ENCODE results near the gene DOHH. TPM values are rescaled to one million over a fixed set of nuclear protein-coding genes. Genes with fewer than 3 reads are reported as not detected.

Gene DOHH
- total and polyA plus RNA-seq, 9 of the 15 experiments (the other 6 are each of a cell fraction or from before 2014, with no cell fraction given): 0.14 to 47.2 (median 5.1) TPM

- WGBS (ENCODE audit: insufficient coverage, low coverage, missing lambda C conversion rate): 38% methylated on average over 22 of the region's 28 CpGs
- H3K4me3 ChIP-seq: no peak within 1 kb of the TSS
- peak within 1 kb of the TSS in 1 of 2 experiments; percentile 74; a peak in 2 of 4 replicates for H3K9ac ChIP-seq (ENCODE audit: insufficient read depth in 1 of 2, low read depth in 2 of 2, low read length in 2 of 2)
- POLR2A ChIA-PET: interaction anchor here (0.6 to 3.1 kb wide), 5 partner anchors 11 to 236 kb away, joined by 3 to 15 read pairs (median 3); partner anchors contain the start of gene MFSD12
- DNase-seq (ENCODE audit: extremely low read depth in 1 of 4, low spot score in 3 of 4) (peak; percentile 56 to 66 (median 58)), ATAC-seq (peak; percentile 76), FAIRE-seq (peak; percentile 76)
- no peaks in the 10 kb centered on the region for H3K79me2 ChIP-seq (ENCODE audit: control insufficient read depth, insufficient read depth, low read length)
- BruUV-seq (replicated peaks): TSS peak; percentile 31
- 0 out of 2 replicates have a peak, but pooled peaks cover 5% of the 10 kb centered on the region for H4K20me1 ChIP-seq (replicated peaks; ENCODE audit: control insufficient read depth, insufficient read depth, low read length)
- no peak within 1 kb of the TSS for H2AFZ ChIP-seq (ENCODE audit: low read depth, low read length)
- no peaks in the 10 kb centered on the region for H3K9me1 ChIP-seq (ENCODE audit: control insufficient read depth, insufficient read depth, low read length)
- no peaks in the 10 kb centered on the region for H3K27me3 ChIP-seq (ENCODE audit: control insufficient read depth in 2 of 2, insufficient read depth in 2 of 2, low read length in 2 of 2)
- no peak within 1 kb of the TSS for H3K4me2 ChIP-seq (ENCODE audit: insufficient read depth, low read length)
- H3K9me3 ChIP-seq (replicated peaks; ENCODE audit: control insufficient read depth, insufficient read depth, low read depth, low read length): no peaks in the 10 kb centered on the region
- intact Hi-C loops (cut with micrococcal nuclease): no loop called here
- H3K4me1 ChIP-seq (replicated peaks in 1 of 2; ENCODE audit: control insufficient read depth in 2 of 2, insufficient read depth in 2 of 2, low read length in 2 of 2): peaks cover 7 to 53% of the 10 kb centered on the region in 2 experiments; a peak in 3 of 5 replicates
- in situ Hi-C loops (cut with MboI): no loop called here
- CTCF ChIA-PET (ENCODE audit: low intra/inter-chr PET ratio): no interaction called here
- H3K36me3 ChIP-seq (ENCODE audit: control insufficient read depth, insufficient read depth, low read length): peaks cover 35% of the 10 kb centered on the region; the same call in 2 of the 3 replicates
- peak within 1 kb of the TSS; percentile 10; the same call in 2 of the 3 replicates for H3K27ac ChIP-seq (ENCODE audit: extremely low read depth, low read depth, low read length)
- TF ChIP-seq XRCC4 (IDR thresholded peaks at IDR 0.05; ENCODE audit: extremely low read depth, insufficient read depth, insufficient read length) (no peak), RBM22 (IDR thresholded peaks at IDR 0.05; ENCODE audit: low read depth, low read length, poor library complexity, severe bottlenecking) (peak; percentile 8), MAZ (CRISPR knock-in tag; conservative IDR thresholded peaks at IDR 0.05 in 1 of 2, IDR thresholded peaks at IDR 0.05 in 1 of 2) (0 out of 4 replicates have a peak, but pooled peaks of 1 of the 2 experiments have one; percentile 13), POLR2G (IDR thresholded peaks at IDR 0.05; ENCODE audit: low read depth, low read length) (peak; percentile 79), PPARD (CRISPR knock-in tag; IDR thresholded peaks at IDR 0.05) (no peak), CEBPG (CRISPR knock-in tag; IDR thresholded peaks at IDR 0.05) (0 out of 2 replicates have a peak, but pooled peaks have one; percentile 12), CEBPG (tag; conservative IDR thresholded peaks at IDR 0.05 in 1 of 2, IDR thresholded peaks at IDR 0.05 in 1 of 2) (no peak), RBFOX2 (IDR thresholded peaks at IDR 0.05; ENCODE audit: low read depth, low read length) (peak; percentile 26; the same call in 1 of the 2 replicates), ESRRA (IDR thresholded peaks at IDR 0.05; ENCODE audit: borderline replicate concordance, low read depth) (no peak), OTX1 (CRISPR knock-in tag; IDR thresholded peaks at IDR 0.05) (no peak), EP400 (IDR thresholded peaks at IDR 0.05) (no peak), POLR2AphosphoS2 (IDR thresholded peaks at IDR 0.05; ENCODE audit: low read length) (peak; percentile 77), SMAD1 (IDR thresholded peaks at IDR 0.05; ENCODE audit: low read depth, low read length, partially characterized antibody) (no peak), ZNF197 (CRISPR knock-in tag; IDR thresholded peaks at IDR 0.05; ENCODE audit: low read depth) (no peak)
- TF ChIP-seq, protein P1, sequence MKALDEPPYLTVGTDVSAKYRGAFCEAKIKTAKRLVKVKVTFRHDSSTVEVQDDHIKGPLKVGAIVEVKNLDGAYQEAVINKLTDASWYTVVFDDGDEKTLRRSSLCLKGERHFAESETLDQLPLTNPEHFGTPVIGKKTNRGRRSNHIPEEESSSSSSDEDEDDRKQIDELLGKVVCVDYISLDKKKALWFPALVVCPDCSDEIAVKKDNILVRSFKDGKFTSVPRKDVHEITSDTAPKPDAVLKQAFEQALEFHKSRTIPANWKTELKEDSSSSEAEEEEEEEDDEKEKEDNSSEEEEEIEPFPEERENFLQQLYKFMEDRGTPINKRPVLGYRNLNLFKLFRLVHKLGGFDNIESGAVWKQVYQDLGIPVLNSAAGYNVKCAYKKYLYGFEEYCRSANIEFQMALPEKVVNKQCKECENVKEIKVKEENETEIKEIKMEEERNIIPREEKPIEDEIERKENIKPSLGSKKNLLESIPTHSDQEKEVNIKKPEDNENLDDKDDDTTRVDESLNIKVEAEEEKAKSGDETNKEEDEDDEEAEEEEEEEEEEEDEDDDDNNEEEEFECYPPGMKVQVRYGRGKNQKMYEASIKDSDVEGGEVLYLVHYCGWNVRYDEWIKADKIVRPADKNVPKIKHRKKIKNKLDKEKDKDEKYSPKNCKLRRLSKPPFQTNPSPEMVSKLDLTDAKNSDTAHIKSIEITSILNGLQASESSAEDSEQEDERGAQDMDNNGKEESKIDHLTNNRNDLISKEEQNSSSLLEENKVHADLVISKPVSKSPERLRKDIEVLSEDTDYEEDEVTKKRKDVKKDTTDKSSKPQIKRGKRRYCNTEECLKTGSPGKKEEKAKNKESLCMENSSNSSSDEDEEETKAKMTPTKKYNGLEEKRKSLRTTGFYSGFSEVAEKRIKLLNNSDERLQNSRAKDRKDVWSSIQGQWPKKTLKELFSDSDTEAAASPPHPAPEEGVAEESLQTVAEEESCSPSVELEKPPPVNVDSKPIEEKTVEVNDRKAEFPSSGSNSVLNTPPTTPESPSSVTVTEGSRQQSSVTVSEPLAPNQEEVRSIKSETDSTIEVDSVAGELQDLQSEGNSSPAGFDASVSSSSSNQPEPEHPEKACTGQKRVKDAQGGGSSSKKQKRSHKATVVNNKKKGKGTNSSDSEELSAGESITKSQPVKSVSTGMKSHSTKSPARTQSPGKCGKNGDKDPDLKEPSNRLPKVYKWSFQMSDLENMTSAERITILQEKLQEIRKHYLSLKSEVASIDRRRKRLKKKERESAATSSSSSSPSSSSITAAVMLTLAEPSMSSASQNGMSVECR (CRISPR knock-in tag; IDR thresholded peaks at IDR 0.05): peak; percentile 45; the same call in 1 of the 2 replicates
Measured at GRCh38 chr19:3538965-3539755, 38.7 kb upstream of the DOHH start, which contains the start of gene TEKTIP1. Gene TEKTIP1, plus strand, starts transcription at chr19:3539174. Its CDS starts 4 bp downstream, at chr19:3539178.
